Measurements from ENCODE around the gene HES6.

HES6 gene

DNA sequence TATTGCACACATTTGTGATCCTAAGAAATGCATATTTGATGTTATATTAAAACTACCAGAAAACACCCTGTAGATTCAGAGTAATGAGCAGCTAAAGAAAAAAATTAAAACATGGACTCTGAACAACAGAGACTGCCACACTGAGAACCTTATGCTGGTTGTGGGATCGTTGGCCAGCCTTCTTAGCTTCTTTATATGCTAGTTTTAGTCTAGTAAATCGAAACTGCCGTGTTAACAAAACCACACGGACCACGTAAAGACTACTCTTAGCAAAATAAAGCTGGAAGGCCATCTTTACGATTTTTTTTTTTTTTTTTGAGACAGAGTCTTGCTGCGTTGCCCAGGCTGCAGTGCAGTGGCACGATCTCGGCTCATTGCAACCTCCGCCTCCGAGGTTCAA lies 25.8 kb upstream of the HES6 start:
- no peak overlapping the region for H3K27ac ChIP-seq
- CTCF ChIA-PET, result no interaction called here

GRCh38 chr2:238264072-238264460 lies 24.2 kb upstream of the HES6 start:
- TF ChIP-seq, protein P1, sequence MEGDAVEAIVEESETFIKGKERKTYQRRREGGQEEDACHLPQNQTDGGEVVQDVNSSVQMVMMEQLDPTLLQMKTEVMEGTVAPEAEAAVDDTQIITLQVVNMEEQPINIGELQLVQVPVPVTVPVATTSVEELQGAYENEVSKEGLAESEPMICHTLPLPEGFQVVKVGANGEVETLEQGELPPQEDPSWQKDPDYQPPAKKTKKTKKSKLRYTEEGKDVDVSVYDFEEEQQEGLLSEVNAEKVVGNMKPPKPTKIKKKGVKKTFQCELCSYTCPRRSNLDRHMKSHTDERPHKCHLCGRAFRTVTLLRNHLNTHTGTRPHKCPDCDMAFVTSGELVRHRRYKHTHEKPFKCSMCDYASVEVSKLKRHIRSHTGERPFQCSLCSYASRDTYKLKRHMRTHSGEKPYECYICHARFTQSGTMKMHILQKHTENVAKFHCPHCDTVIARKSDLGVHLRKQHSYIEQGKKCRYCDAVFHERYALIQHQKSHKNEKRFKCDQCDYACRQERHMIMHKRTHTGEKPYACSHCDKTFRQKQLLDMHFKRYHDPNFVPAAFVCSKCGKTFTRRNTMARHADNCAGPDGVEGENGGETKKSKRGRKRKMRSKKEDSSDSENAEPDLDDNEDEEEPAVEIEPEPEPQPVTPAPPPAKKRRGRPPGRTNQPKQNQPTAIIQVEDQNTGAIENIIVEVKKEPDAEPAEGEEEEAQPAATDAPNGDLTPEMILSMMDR (conservative IDR thresholded peaks at IDR 0.05; ENCODE audit: low read depth), result no peak
- CTCF ChIA-PET, result interaction anchor here (0.6 to 1.8 kb wide), 5 partner anchors 120 to 433 kb away, joined by 3 to 7 read pairs (median 4); no protein-coding TSS in a partner anchor
- POLR2A ChIA-PET (ENCODE audit: low non-redundant PET), result no interaction called here
- H3K27ac ChIP-seq, result peak overlapping the region; percentile 50
- DNase-seq (ENCODE audit: low spot score), result no peak

More for the DNA sequence above, 25.8 kb upstream of the HES6 start:
- no peak for DNase-seq (ENCODE audit: low spot score)
- TF ChIP-seq, protein P1 (conservative IDR thresholded peaks at IDR 0.05; ENCODE audit: low read depth), result no peak
- POLR2A ChIA-PET (ENCODE audit: low non-redundant PET), result no interaction called here

DNA sequence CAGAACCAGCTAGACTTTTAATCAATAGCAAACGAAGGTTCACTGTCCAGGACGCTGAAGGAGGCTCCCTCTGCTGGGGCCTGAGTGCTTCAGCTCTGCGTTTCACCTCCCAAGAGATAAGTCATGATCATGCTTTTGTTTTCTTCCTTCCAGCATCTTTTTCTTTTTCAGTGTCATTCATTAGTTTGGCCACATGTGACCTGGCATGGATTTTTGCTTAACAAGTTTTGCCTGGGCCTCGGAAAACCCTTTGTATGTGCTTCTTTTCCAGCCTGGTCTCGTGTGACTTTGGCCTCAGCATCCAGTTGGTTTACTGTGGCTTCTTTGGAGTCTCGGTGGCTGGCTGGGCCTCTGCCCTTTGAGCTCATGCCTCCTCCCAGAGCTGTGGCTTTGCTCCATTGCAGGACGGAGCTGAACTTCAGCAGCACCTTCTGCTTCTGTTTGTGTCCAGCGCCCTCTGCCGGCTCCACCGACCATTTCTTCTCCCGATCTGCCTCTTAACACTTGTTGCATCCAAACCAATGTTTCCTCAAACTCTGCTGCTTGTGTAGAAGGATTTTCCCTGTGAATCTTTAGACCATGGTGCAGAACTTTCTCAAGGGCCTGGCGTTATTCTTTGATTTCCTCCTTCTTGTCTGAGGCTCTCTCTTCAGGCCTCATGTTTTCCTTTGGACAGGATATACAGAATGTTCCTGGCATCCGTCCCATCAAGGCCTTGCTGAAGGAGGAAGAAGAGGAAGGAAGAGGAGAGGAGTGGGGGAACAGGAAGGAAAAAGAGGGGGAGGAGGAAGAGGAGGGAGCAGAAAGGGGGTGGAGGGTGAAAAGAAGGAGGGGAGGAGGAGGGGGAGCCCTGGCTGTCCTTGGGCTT lies 23.6 kb upstream of the HES6 start:
- peak; percentile 43 for DNase-seq (ENCODE audit: low spot score)
- ChIA-PET CTCF (interaction anchor here (0.6 to 1.8 kb wide), 14 partner anchors 9 to 636 kb away, joined by 3 to 7 read pairs (median 4); no protein-coding TSS in a partner anchor), POLR2A (ENCODE audit: low non-redundant PET) (no interaction called here)
- TF ChIP-seq, protein P1 (conservative IDR thresholded peaks at IDR 0.05; ENCODE audit: low read depth), result peak; percentile 79
- H3K27ac ChIP-seq, result peak overlapping the region; percentile 50

DNA sequence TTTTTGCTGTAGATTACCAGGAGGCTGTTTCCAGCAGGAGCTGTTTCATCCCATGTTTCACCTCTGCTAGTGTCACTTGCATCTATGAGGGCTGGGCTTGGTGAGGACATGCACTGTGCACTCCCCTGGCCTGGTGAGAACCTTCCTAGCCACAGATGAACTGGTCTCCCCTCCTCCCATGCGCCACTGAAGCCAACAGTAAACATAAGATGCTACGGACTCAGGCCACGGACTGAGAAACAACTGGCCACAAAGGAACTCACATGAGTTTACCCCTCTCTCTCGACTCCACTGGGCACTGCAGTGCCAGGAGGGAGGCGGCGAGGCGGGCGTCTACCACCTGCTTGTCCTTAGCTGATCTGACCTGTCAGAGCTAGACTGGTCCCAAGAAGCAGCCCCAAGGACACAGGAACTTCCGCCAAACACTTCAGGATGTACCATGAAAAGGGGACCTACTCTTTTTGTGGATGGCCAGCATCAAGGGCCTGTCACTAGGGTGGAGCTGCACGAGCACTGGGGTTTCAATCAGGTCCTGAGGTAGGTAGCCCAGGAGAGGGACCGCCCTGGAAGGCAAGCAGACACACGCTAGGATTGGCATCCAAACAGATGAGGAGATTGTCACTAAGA lies 22.8 kb upstream of the HES6 start:
- DNase-seq (ENCODE audit: low spot score), result no peak
- H3K27ac ChIP-seq, result peak overlapping the region; percentile 50
- TF ChIP-seq, protein P1 (conservative IDR thresholded peaks at IDR 0.05; ENCODE audit: low read depth), result no peak
- ChIA-PET CTCF (interaction anchor here (0.6 to 1.8 kb wide), 11 partner anchors 8 to 636 kb away, joined by 3 to 7 read pairs (median 4); no protein-coding TSS in a partner anchor), POLR2A (ENCODE audit: low non-redundant PET) (no interaction called here)

DNA sequence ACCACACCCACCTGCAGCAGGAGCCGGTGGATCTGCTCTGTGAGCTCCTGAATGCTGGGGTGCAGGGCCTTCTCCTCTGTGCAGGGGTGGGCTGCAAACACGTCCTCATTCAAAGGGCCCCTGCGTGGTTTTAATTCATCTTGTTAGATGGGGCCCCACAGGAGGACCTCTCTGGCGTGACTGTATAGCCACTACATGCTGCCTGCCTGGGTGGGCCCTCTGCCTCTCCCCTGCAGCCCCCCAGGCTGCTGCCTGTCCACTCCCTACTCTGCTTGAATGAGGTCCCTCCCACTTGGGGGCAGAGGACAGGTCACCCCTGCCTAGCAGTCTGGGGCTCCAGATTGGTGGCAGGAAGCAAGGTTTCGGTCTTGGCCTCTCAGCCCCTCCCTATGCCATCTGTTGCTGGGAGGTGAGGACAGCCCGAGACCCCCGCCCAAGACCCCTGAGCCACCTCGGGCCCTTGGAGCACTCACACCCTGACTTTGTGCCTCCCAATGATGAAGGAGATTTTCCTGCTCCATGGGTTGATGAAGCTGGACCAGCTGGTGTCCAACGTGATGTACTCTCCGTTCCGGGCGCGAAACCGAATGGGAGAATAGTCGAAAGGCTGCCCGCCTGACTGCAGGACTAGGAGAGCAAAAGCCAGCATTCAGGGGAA lies 22.0 kb upstream of the HES6 start:
- H3K27ac ChIP-seq, result peak overlapping the region; percentile 50; the same call in 1 of the 2 replicates
- POLR2A ChIA-PET (ENCODE audit: low non-redundant PET), result no interaction called here
- CTCF ChIA-PET, result interaction anchor here (0.5 to 0.7 kb wide), 2 partner anchors 31 to 106 kb away, joined by 3 read pairs; no protein-coding TSS in a partner anchor
- TF ChIP-seq, protein P1 (conservative IDR thresholded peaks at IDR 0.05; ENCODE audit: low read depth), result no peak
- no peak for DNase-seq (ENCODE audit: low spot score)

DNA sequence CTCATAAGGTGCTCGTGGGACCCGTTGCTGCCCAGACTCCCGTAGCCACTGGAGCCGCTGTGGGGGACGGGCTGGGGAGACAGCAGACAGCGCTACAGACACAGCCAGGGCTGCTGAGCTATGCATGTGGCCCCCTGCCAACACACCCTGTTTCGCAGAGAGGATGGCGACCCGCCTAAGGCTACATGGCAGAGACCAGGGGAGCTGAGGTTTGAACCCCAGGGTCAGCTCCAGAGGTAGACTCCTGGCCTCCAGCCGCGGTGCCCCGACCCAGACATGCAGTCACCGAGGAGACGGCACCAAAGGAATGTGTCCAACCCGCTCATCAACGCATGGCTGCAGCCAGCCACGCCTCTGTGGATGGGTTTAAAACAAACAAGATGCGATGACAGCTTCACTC lies 21.0 kb upstream of the HES6 start:
- peak overlapping the region; percentile 5; the same call in 1 of the 2 replicates for H3K27ac ChIP-seq
- no peak for DNase-seq (ENCODE audit: low spot score)
- ChIA-PET CTCF (no interaction called here), POLR2A (ENCODE audit: low non-redundant PET) (no interaction called here)
- TF ChIP-seq, protein P1 (conservative IDR thresholded peaks at IDR 0.05; ENCODE audit: low read depth), result no peak
